ENCODE results near the gene ACAA2.

GRCh38 chr18:49854681-49855080 is 41.3 kb upstream of the ACAA2 start:
- TF ChIP-seq CTCF (IDR thresholded peaks at IDR 0.05) = no peak
- TF ChIP-seq ZFX (IDR thresholded peaks at IDR 0.05; ENCODE audit: borderline replicate concordance) = no peak

All from 22Rv1 (cell line).